HEK293T (cell line): ENCODE results near the gene OR9A2.

Experiments used
- BHLHE40 ChIP-seq: fragments of 450-650 bp; IDR thresholded peaks from 2 replicates; pipeline ENCODE4 v1.6.1; 2016; ENCODE audit warnings: mild to moderate bottlenecking, moderate library complexity, borderline replicate concordance
- FOXA1 ChIP-seq: fragments of 450-650 bp; IDR thresholded peaks from 2 replicates; pipeline ENCODE4 v1.6.1; 2016; ENCODE audit warnings: mild to moderate bottlenecking
- FOXK2 ChIP-seq: fragments of 450-650 bp; IDR thresholded peaks from 2 replicates; pipeline ENCODE4 v1.6.1; 2016; ENCODE audit warnings: mild to moderate bottlenecking
- FOXM1 ChIP-seq: fragments of 450-650 bp; IDR thresholded peaks from 2 replicates; pipeline ENCODE4 v1.6.1; 2017; ENCODE audit warnings: mild to moderate bottlenecking, borderline replicate concordance
- HDGF ChIP-seq: fragments of 450-650 bp; IDR thresholded peaks from 2 replicates; pipeline ENCODE4 v1.6.1; 2017; ENCODE audit warnings: antibody characterized with exemption, borderline replicate concordance
- SUZ12 ChIP-seq: fragments of 450-650 bp; IDR thresholded peaks from 2 replicates; pipeline ENCODE4 v1.6.1; 2016; ENCODE audit warnings: mild to moderate bottlenecking
- ZNF384 ChIP-seq: fragments of 450-650 bp; IDR thresholded peaks from 2 replicates; pipeline ENCODE4 v1.6.1; 2016

GRCh38 chr7:143000648-143001047 is 26.3 kb downstream of the OR9A2 start:
- TF ChIP-seq FOXM1 = no peak
- TF ChIP-seq ZNF384 = no peak
- no peak for TF ChIP-seq FOXK2
- TF ChIP-seq FOXA1 = no peak
- no peak for TF ChIP-seq HDGF
- TF ChIP-seq BHLHE40 = no peak
- no peak for TF ChIP-seq SUZ12
